HEK293T (cell line): ENCODE data around the gene C1orf87.

Source experiments
- ARNT ChIP-seq: fragments of 450-650 bp; IDR thresholded peaks from 2 replicates; pipeline ENCODE4 v1.6.1; 2017; ENCODE audit warnings: mild to moderate bottlenecking
- BHLHE40 ChIP-seq: fragments of 450-650 bp; IDR thresholded peaks from 2 replicates; pipeline ENCODE4 v1.6.1; 2016; ENCODE audit warnings: mild to moderate bottlenecking, moderate library complexity, borderline replicate concordance
- CTBP1 ChIP-seq: fragments of 450-650 bp; IDR thresholded peaks from 2 replicates; pipeline ENCODE4 v1.6.1; 2016; ENCODE audit warnings: borderline replicate concordance
- ELF4 ChIP-seq: fragments of 450-650 bp; IDR thresholded peaks from 2 replicates; pipeline ENCODE4 v1.6.1; 2017; ENCODE audit warnings: antibody characterized with exemption
- FOXM1 ChIP-seq: fragments of 450-650 bp; IDR thresholded peaks from 2 replicates; pipeline ENCODE4 v1.6.1; 2017; ENCODE audit warnings: mild to moderate bottlenecking, borderline replicate concordance
- LEF1 ChIP-seq: fragments of 450-650 bp; IDR thresholded peaks from 2 replicates; pipeline ENCODE4 v1.6.1; 2017; ENCODE audit warnings: mild to moderate bottlenecking, borderline replicate concordance
- NFRKB ChIP-seq: fragments of 450-650 bp; IDR thresholded peaks from 2 replicates; pipeline ENCODE4 v1.6.1; 2016; ENCODE audit warnings: mild to moderate bottlenecking, moderate library complexity
- SP1 ChIP-seq: fragments of 450-650 bp; IDR thresholded peaks from 2 replicates; pipeline ENCODE4 v1.6.1; 2017
- SUZ12 ChIP-seq: fragments of 450-650 bp; IDR thresholded peaks from 2 replicates; pipeline ENCODE4 v1.6.1; 2016; ENCODE audit warnings: mild to moderate bottlenecking
- TARDBP ChIP-seq: fragments of 450-650 bp; IDR thresholded peaks from 2 replicates; pipeline ENCODE4 v1.6.1; 2016
- ZNF384 ChIP-seq: fragments of 450-650 bp; IDR thresholded peaks from 2 replicates; pipeline ENCODE4 v1.6.1; 2016

DNA sequence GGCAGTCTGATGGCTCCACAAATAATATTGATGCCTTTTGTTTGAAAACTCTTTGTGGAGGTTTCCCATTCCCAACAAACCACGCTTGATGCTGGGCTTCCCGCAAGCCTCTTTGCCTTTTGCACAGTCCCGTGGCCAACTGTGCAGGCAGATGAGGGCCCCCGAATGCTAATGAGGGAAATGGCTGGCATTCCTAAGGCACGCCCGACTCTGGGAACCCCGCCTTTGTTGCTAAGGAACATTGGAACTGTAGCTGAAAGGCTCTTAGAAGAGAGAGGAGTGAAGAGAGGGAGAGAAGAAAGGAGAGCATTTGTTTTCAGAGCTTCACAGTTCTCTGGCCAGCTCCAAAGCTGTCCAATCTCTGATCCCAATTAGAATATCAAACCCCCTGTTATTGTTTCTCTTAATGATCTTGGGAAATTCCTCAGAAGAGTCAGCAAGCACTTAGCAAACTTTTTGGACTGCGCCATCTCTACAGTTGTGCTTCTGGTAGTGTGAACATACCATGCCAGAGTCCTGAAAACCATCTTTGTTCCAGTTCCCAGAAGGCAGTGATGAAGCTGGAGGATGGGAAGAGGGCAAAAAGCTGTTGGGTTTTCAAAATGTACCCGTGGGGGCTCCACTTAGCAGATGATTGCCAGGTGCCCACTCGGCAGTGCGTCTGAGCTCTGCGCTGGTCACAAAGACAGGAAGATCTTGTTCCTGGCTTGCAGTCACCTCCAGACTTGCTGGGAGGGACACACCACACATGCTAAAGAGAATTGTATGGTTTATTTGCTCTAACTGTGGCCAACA, 86.9 kb downstream of the C1orf87 start:
- no peak for TF ChIP-seq SP1
- TF ChIP-seq ARNT = no peak
- TF ChIP-seq ELF4 = no peak
- no peak for TF ChIP-seq FOXM1
- no peak for TF ChIP-seq BHLHE40
- TF ChIP-seq ZNF384 = no peak
- no peak for TF ChIP-seq SUZ12
- TF ChIP-seq CTBP1 = no peak
- no peak for TF ChIP-seq NFRKB
- no peak for TF ChIP-seq TARDBP
- no peak for TF ChIP-seq LEF1
